Measurements from ENCODE around the gene ZNF341. TPM values are rescaled to one million over a fixed set of nuclear protein-coding genes. Genes with fewer than 3 reads are reported as not detected.

The ZNF341 gene
- total RNA-seq, 1 experiment from 2014 or later = 2.6 TPM

DNA sequence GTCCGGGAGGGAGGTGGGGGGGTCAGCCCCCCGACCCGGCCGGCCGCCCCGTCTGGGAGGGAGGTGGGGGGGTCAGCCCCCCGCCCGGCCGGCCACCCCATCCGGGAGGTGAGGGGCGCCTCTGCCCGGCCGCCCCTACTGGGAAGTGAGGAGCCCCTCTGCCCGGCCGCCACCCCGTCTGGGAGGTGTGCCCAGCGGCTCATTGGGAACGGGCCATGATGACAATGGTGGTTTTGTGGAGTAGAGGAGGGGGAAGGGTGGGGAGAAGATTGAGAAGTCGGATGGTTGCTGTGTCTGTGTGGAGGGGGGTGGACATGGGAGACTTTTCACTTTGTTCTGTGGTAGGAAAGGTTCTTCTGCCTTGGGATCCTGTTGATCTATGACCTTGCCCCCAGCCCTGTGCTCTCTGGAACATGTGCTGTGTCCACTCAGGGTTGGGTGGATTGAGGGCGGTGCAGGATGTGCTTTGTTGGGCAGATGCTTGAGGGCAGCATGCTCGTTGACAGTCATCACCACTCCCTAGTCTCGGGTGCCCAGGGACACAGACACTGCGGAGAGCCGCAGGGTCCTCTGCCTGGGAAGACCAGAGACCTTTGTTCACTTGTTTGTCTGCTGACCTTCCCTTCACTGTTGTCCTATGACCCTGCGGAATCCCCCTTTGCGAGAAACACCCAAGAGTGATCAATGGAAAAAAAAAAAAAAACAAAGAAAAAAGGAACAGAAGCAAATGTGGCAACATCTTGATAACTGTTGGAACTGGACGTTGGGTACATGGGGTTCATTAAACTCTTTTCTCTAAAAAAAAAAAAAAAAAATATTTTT is 30.0 kb upstream of the ZNF341 start:
- no peak for DNase-seq (ENCODE audit: low read depth)

DNA sequence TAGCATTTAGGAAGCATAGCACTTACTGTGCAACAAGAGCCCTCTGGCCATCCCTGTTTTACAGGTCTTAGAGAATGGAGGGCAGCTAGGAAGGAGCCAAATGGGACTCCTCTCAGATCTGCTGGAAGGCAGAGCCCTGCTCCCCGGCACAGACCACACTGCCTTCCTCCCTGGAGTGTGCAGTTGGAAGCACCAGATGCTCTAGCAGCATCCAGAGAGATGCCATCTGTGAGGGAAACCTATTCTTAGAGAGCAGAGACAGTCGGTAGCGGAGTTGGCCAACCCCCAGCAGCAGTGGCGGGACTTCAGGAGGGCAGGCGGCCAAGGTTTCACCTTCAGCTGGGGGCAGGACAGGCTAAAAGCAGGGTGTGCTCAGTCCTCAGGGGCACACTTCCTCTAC is 28.9 kb upstream of the ZNF341 start:
- no peak for DNase-seq (ENCODE audit: low read depth)

DNA sequence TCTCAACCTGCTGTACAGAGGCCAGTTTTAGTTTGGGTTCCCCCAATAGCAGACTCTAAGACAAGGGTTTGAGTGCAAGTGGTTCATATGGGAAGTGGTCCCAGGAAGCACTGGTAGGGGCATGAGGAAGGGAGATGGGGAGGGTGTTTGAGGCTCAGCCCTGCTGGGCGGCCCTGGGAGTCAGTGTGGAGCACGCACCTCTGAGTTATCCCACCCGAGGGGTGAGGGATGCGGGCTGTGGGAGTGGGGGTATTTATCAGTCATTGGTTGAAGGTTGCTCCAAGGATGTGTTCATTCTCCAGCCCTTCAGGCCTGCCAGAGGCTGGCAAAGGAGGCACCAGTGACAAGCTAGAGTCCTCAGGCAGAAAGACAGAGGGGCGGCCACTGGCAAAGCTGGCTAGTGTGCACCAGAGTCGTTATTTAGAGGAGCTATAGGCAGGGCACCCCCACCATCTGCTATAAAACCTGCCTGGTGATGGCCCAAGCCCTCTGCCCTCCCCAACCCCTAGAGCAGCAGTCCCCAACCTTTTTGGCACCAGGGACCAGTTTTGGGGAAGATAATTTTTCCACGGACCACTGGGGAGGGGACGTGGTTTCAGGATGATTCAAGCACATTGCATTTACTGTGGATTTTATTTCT is 28.2 kb upstream of the ZNF341 start:
- no peak for DNase-seq (ENCODE audit: low read depth)

DNA sequence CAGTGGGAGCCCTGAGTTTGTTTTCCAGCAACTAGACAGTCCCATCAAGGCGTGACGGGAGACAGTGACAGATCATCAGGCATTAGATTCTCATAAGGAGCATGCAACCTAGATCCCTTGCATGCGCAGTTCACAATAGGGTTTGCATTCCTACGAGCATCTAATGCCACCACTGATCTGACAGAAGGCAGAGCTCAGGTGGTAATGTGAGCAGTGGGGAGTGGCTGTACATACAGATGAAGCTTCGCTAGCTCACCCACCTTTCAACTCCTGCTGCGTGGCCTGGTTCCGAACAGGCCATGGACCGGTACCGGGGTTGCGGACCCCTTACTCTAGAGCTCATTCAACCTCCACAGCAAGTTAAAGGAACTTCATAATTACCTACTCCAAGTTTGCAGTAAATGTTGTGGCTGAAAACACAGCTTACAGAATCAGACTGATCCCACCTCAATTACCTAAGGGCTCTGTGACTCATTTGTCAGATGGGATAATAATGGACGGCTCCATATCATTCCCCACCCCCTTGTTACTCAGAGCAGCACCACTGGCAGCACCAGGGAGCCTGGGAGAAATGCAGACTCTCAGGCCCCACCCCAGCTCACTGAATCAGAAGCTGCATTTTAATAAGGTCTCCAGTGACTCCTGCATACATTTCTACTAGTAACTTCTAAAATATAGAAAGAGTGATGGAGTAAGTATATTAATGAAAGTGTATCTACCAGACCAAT is 27.4 kb upstream of the ZNF341 start:
- DNase-seq (ENCODE audit: low read depth) = peak; percentile 58

DNA sequence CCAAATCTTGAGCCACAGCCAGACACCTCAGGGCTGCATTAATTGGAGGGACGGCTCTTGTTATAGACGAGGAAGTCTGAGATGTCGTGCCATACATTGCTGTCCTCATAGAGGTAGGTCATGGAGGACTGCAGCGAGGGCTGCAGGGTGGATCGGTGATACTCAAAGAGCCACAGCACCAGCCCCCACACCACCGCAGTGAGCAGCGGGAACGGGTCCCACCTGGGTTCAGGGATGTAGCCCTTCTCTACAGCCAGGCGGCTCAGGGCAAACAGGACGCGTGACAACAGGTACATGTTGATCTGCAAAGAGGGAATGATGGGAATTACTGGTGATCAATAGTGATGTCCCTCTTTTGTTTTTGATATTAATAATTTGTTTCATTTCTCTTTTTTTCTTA is 24.1 kb upstream of the ZNF341 start:
- no peak for DNase-seq (ENCODE audit: low read depth)

DNA sequence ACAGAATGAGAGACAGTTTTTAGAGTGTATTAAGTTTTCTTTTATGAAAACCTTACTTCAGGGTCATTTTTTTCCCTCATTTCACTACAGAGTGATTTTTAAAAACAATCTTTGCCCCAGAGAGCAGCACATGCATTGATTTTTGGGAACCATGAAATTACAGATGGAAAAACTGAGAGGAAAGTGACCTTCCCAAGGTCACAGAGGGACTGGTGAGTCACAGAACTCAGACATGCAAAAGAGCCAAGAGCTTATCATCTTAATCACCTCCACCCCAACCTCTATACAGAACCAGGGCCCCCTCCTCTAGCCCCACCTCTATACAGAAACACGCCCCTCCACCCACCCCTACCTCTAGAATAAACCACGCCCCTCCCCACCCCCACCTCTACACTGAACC is 22.4 kb upstream of the ZNF341 start:
- DNase-seq (ENCODE audit: low read depth) = peak; percentile 45

DNA sequence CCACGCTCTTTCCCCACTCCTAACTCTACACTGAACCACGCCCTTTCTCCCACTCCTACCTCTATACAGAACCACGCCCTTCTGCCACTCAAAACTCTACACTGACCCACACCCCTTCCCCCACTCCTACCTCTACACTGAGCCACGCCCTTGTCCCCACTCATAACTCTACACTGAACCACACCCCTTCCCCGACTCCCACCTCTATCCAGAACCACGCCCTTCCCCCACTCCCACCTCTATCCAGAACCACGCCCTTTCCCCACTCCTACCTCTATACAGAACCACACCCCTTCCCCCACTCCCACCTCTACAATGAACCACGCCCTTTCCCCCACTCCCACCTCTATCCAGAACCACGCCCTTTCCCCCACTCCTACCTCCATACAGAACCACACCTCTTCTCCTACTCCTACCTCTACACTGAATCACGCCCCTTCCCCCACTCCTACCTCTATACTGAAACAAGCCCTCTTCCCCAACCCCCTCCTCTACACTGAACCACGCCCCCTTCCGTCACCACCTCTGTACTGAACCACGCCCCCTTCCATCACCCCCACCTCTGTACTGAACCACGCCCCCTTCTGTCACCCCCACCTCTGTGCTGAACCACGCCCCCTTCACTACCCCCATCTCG is 21.8 kb upstream of the ZNF341 start:
- DNase-seq (ENCODE audit: low read depth) = no peak

DNA sequence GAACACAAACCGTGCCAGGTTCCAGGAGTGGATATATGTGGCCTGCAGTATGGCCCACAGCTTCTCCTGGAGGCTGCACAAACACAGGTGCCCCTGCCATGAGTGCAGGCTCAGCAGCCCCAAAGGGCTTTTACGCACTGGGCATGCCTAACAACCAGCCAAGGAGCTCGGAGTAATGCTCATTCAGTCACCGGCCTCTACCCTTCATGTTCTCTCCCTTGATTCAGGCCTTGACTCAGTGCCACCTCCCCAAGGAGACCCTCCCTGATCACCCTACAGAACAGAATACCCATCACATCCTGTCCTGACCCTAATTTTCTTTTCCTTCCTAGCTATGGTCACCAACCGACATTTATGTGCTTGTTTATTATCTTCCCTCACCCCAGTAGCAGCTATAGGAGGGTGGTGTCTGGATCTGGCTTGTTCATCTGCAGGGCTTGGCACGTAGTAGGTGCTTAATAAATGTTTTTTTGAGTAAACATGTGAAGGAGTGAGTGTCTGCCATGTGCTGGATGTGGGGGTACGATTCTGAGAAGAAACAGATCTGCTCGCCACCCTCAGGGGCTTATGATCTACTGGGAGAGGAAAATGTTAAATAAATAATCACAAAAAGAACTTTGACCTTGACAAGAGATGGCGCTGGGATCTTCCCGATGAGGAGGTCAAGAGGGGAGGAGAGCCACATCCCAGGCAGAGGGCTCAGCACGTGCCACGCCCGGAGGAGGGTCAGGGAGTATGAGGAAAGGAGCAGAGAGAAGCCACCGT is 20.9 kb upstream of the ZNF341 start:
- DNase-seq (ENCODE audit: low read depth) = no peak

DNA sequence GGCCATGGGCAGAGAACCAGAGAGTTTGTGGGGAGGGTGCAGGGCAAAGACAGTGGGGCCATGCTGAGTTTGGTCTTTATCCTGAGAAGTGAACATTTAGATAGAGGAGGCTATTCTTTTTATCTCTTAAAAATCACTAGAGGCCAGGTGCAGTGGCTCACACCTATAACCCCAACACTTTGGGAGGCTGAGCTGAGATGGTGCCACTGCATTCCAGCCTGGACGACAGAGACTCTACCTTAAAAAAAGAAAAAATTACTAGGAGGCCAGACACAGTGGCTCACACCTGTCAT is 20.4 kb upstream of the ZNF341 start:
- DNase-seq (ENCODE audit: low read depth) = no peak

DNA sequence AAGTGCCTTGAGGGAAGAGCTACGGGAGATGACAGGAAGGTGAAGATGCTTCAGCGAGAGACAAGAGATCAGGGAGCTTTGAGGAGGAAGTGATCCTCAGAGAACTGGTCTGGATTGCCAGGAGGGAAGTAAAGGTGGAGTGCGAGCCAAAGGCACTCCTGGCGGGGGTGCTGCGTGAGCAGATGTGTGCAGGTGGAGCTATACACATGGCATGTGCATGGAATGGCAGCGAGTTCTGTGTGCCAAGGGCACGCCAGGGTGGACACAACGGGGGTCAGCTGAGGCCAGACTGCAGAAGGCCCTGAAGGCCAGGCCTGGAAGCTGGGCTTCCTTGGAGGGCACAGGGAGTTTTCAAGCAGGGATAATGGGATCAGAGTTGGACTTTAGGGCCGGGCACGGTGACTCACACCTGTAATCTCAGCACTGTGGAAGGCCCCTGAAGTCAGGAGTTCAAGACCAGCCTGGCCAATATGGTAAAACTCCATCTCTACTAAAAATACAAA is 17.9 kb upstream of the ZNF341 start:
- no peak for DNase-seq (ENCODE audit: low read depth)

DNA sequence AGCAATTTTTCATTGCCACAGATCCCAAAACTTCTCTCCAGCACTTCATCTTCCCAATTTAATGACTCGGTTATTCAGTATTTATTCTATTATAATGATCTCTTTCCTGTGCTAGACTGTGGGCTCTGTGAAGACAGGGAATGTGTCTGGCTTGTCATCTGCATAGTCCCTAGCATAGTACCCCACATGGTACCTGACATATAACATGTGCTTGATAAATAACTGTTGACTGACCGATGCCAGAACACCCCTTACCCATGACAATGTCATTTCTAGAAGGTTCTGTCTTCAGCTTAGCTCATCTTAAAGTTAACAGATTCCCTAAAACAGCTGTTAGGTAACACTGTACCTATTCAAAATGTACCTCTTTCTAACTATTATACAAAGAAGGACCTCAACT is 15.3 kb upstream of the ZNF341 start:
- no peak for DNase-seq (ENCODE audit: low read depth)

DNA sequence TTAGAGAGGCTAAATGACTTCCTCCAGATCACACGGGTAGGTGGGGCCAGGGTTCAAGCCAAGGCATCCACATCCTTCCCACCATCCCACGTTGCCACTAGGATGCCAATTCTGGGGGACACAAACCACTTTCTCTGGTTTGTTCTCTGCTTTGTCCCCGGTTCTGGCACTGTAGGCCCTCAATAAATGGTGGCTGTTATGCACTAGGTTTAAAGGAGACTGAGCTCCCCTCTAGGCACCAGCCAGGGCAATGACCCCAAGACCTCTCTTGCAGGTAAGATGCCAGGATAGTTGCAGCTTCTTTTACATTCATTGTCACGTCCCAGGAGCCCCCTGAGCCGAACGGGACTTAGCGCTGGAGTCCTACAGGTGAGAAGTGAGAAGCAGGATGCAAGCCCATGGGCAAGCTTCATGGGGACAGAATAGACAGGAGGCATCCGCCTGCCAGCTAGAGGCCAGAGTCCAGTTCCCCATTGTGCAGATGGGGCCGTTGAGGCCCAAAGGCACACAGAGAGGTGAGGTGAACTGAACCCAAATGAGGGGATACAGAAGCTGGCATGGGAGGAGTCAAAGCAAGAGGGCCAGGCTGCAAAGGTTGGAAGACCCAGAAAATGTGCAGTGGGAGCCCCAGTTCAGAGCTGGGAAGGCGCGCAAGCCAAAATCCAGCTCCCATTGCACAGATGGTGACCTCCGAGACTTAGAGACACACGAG is 12.4 kb upstream of the ZNF341 start:
- no peak for DNase-seq (ENCODE audit: low read depth)

DNA sequence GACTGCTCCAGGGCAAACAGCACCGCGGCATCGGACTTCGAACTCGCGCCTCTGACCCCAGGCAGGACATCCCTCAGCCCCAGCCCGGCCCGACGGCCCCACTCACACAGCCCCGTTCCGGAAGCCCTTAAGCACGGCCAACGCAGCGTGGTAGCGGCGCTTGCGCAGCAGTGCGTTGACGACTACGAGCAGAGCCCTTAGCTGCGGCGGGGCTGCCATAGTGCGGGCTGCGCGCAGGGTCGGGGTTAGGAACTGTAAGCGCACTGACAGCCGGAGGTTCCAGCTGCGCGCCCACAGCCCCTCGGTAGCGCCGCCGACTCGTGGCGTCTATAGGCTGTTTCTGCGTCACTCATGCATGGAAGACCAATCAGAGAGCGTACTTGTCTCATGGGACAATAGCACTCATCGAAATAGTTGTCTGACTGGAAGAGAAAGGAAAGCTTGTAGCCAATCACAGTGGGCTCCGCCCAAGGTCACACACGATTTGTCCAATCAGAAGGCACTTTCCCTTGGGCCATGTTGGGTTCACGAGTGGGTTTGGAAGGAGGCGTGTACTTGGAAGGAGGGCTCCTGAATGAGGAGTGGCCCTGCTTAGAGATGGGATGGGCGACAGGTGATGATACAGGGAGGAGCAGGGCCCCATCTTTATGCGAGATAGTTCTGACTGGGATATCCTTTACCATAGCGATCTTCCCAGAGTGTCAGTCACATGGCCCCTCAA is 11.6 kb upstream of the ZNF341 start, which contains the start of gene PXMP4:
Gene PXMP4, minus strand, starts transcription at position 322 of the 721 bp plus-strand sequence. Its CDS starts 103 bp downstream, at position 219.
- DNase-seq (ENCODE audit: low read depth) = peak; percentile 100

DNA sequence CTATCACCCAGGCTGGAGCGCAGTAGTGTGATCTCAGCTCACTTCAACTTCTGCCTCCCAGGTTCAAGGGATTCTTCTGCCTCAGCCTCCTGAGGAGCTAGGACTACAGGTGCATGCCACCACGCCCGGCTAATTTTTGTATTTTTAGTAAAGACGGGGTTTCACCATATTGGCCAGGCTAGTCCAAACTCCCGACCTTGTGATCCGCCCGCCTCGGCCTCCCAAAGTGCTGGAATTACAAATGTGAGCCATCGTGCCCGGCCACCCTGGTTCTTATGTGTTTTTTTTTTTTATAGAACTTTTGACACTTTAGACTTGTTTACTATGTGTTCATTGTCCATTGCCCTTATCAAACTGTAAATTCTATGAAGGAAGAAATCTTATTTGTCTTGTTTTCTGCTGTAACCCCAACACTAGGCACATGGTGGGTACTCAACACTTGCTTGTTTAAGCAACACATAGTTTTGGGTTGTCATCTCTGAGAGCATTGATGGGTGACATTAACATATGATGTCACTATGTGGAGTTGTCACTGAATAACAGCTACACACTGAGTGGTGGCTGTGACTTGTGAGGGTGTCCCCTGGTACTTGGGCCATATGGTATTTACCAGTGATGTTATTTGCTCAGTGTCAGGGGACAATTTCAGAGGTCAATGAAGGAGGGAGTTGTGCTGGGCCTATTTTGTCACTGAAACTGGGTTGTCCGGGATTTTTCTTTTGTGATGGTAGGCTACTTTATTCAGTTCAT is 10.2 kb upstream of the ZNF341 start:
- no peak for DNase-seq (ENCODE audit: low read depth)

DNA sequence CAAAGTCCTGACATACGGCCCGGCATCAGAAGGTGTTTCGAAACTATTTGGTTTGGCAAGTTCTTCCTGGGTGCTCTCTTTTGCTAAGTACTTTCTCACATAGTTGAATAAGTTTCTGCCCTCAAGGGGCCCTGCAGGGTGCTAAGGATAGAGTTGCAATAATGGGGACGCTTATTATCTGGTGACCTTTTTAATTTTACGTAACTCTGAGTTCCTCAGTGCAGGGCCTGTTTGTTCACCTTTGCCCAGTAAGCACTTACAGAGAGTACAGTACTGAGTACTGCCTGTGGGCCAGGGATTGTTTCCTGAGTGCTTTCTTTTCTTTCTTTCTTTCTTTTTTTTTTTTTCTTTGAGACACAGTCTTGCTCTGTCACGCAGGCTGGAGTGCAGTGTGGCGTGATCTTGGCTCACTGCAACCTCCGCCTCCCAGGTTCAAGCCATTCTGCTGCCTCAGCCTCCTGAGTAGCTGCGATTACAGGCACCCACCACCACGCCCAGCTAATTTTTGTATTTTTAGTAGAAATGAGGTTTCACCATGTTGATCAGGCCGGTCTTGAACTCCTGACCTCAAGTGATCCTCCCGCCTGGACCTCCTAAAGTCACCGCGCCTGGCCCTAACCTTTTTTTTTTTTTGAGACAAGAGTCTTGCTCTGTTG is 7.2 kb upstream of the ZNF341 start:
- no peak for DNase-seq (ENCODE audit: low read depth)

DNA sequence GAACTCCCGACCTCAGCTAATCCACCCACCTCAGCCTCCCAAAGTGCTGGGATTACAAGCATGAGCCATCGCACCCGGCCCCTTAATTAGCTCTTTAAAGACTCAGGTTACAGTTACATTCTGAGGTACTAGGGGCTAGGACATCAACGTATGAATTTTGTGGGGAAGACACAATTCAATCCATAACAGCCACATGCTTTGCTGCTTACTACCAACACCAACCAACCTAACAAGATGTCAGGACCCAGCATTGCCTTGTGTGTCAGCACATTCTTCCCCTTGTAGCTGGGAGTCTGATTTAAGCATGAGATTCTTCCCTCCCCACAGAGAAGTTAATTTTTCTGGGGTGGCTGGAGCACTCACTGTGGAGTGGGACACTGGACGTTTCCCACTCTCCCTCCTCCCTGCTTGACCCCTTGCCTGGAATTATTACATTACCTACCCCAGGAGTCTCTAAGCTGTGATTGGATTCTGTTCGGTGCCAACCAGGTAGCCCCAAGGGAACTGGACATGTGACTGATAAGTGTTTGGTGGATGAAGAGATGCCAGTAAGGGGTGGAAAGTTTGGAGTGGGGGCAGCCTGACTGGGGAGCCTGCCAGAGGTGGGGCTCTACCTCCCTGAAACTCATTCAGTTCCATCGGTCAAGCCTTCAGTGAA is 6.1 kb upstream of the ZNF341 start:
- no peak for DNase-seq (ENCODE audit: low read depth)

DNA sequence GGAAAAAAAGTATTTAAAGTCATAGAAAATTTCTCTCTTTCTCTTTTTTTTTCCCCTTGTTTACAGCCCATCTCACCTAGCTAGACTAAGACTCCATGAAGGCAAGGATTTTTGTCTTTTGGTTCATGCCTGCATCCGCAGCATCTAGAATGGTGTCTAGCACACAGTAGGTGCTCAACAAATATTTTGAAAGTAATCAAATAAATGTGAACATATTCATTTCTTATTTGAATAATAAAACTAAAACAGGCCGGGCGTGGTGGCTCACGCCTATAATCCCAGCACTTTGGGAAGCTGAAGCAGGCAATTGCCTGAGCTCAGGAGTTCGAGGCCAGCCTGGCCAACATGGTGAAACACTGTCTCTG is 4.7 kb upstream of the ZNF341 start:
- no peak for DNase-seq (ENCODE audit: low read depth)

DNA sequence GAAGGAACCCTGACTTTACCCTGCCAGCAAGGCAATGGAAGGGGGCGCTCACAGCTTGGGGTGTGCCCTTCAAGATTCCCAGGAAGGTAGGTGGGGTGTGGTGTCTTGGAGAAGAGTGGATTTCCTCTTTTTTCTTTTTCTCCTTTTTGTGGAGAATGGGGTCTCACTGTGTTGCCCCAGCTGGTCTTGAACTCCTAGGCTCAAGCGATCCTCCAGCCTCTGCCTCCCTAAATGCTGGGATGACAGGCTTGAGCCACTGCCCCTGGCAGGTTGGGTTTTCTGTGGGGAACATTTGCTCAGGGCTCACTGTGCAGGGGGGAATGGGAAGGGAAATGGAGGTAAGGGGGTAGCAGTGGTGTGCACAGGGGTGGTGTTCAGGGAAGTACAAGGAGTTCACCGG is 4.0 kb upstream of the ZNF341 start:
- no peak for DNase-seq (ENCODE audit: low read depth)
